MCF 10A (cell line): Measurements from ENCODE around the gene CACNG4. TPM values are rescaled to one million over a fixed set of nuclear protein-coding genes. Genes with fewer than 3 reads are reported as not detected.

Source experiments
- BruUV-seq: library from RNA; stranded (reverse); fragments of 400-500 nt; replicated peaks from 2 replicates; lab custom pipeline; 2021; lab: Mats Ljungman, UMichigan
- CTCF ChIA-PET: fragments of 300-600 bp; sonication (Branson Sonifier 250); formaldehyde crosslinking; extraction: SDS; loops from one replicate; lab custom pipeline; 2021; ENCODE audit warnings: antibody characterized with exemption, inconsistent platforms; lab: Yijun Ruan, JAX
- POLR2A ChIA-PET: fragments of 300-600, 350-650 bp; sonication (Branson Sonifier 250); formaldehyde crosslinking; extraction: SDS; loops from one replicate; lab custom pipeline; 2020; ENCODE audit warnings: antibody characterized with exemption, inconsistent platforms; lab: Yijun Ruan, JAX
- DNase-seq: peaks from one replicate; pipeline ENCODE4 v3.0.0-alpha.2; 2018; ENCODE audit not compliant: unreplicated experiment
- H3K27ac Mint-ChIP-seq: one replicate; pipeline ENCODE4 v1.8.0; 2022; ENCODE audit warnings: mild to moderate bottlenecking, low read depth, mixed read lengths; ENCODE audit not compliant: unreplicated experiment
- H3K27me3 Mint-ChIP-seq: one replicate; pipeline ENCODE4 v1.8.0; 2022; ENCODE audit warnings: mixed read lengths; ENCODE audit not compliant: insufficient read depth, unreplicated experiment
- H3K36me3 Mint-ChIP-seq: one replicate; pipeline ENCODE4 v1.8.0; 2022; ENCODE audit warnings: mild to moderate bottlenecking, moderate library complexity, mixed read lengths; ENCODE audit not compliant: insufficient read depth, unreplicated experiment
- H3K4me1 Mint-ChIP-seq: one replicate; pipeline ENCODE4 v1.8.0; 2022; ENCODE audit warnings: mixed read lengths; ENCODE audit not compliant: insufficient read depth, unreplicated experiment
- H3K4me3 Mint-ChIP-seq: one replicate; pipeline ENCODE4 v1.8.0; 2022; ENCODE audit warnings: mild to moderate bottlenecking, moderate library complexity, mixed read lengths; ENCODE audit not compliant: unreplicated experiment
- H3K9me3 Mint-ChIP-seq: one replicate; pipeline ENCODE4 v1.8.0; 2022; ENCODE audit warnings: mixed read lengths; ENCODE audit not compliant: unreplicated experiment
- CTCF ChIP-seq: fragments of 200-600 bp; IDR thresholded peaks from one replicate; pipeline ENCODE4 v1.8.0; 2022; ENCODE audit warnings: antibody characterized with exemption, mild to moderate bottlenecking; ENCODE audit not compliant: unreplicated experiment
- intact Hi-C: fragments of 100-400 bp; cut with micrococcal nuclease; formaldehyde crosslinking; loops from 2 replicates; pipeline ENCODE4 v1.14.1; 2022
- total RNA-seq: library from RNA; stranded (reverse); gene quantifications from 2 replicates; pipeline ENCODE4 v1.2.3, GENCODE V29; 2022

CACNG4 gene
- total RNA-seq, 1 experiment from 2014 or later, result not detected

GRCh38 chr17:66954632-66955031 lies 9.9 kb upstream of the CACNG4 start:
- Mint-ChIP-seq H3K4me1 (peaks cover 24% of the 10 kb centered on the region), H3K9me3 (no peaks in the 10 kb centered on the region), H3K36me3 (no peaks in the 10 kb centered on the region), H3K27me3 (no peaks in the 10 kb centered on the region), H3K4me3 (no peak overlapping the region), H3K27ac (no peak overlapping the region)
- no TSS peak for BruUV-seq
- DNase-seq, result no peak
- POLR2A ChIA-PET, result interaction anchor here (0.6 kb wide), 1 partner anchor 9 kb away, joined by 4 read pairs; no protein-coding TSS in a partner anchor
- CTCF ChIA-PET, result interaction anchor here (0.7 kb wide), 1 partner anchor 184 kb away, joined by 3 read pairs; no protein-coding TSS in a partner anchor
- no peak for TF ChIP-seq CTCF
- intact Hi-C loops, result no loop called here

DNA sequence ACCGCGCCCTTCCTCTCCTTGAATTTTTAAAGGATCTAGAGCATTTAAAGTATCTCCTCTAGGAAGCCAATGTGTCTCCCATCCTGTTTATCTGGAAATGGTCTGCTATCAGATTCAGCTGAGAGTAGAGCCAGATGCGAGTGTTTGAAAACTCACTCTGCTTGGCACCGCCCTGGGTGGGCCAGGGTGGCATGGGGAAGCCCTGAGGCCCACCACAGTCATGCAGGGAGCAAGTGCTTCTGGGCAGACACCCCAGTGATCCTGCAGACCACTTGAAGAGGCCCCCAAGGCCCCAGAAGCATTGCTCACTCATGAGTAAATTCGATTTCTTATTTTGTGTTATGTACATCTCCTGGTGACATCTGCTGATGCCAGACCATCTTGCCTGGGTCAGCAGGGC lies 8.7 kb upstream of the CACNG4 start:
- TF ChIP-seq CTCF, result no peak
- Mint-ChIP-seq H3K27me3 (no peaks in the 10 kb centered on the region), H3K4me1 (peaks cover 15% of the 10 kb centered on the region), H3K4me3 (no peak overlapping the region), H3K27ac (no peak overlapping the region), H3K9me3 (no peaks in the 10 kb centered on the region), H3K36me3 (no peaks in the 10 kb centered on the region)
- no TSS peak for BruUV-seq
- CTCF ChIA-PET, result interaction anchor here (0.6 kb wide), 1 partner anchor 238 kb away, joined by 5 read pairs; no protein-coding TSS in a partner anchor
- intact Hi-C loops, result no loop called here
- POLR2A ChIA-PET, result no interaction called here
- no peak for DNase-seq

GRCh38 chr17:66956941-66957340 lies 7.6 kb upstream of the CACNG4 start:
- no TSS peak for BruUV-seq
- Mint-ChIP-seq H3K27me3 (peaks cover 2% of the 10 kb centered on the region), H3K4me3 (no peak overlapping the region), H3K36me3 (no peaks in the 10 kb centered on the region), H3K9me3 (no peaks in the 10 kb centered on the region), H3K27ac (no peak overlapping the region), H3K4me1 (peaks cover 6% of the 10 kb centered on the region)
- TF ChIP-seq CTCF, result no peak
- intact Hi-C loops, result no loop called here
- CTCF ChIA-PET, result interaction anchor here (0.6 to 0.7 kb wide), 3 partner anchors 14 to 757 kb away, joined by 3 read pairs; no protein-coding TSS in a partner anchor
- POLR2A ChIA-PET, result no interaction called here
- DNase-seq, result no peak

DNA sequence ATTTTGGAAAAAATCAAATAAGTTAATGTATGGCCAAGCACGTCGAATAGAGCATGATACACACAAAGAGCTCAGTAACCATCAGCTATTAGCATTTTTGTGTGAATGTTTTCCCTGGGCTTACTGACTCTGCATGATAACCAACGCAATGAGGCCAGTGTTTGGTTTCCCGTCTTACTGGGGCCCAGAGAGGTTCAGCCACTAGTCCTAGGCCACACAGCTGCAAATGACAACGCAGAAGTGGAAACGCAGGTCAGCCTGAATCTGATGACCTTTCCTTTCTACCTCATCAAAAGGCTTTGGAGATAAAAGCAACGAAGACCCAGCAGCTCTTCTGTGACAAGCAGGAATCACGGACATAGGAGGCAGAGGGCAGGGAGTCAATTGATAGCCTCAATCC lies 7.2 kb upstream of the CACNG4 start:
- DNase-seq, result no peak
- H3K27me3 Mint-ChIP-seq, result peaks cover 6% of the 10 kb centered on the region
- CTCF ChIA-PET, result interaction anchor here (0.6 to 0.7 kb wide), 3 partner anchors 14 to 757 kb away, joined by 3 read pairs; no protein-coding TSS in a partner anchor
- no peak overlapping the region for H3K4me3 Mint-ChIP-seq
- no peaks in the 10 kb centered on the region for H3K9me3 Mint-ChIP-seq
- intact Hi-C loops, result no loop called here
- H3K36me3 Mint-ChIP-seq, result no peaks in the 10 kb centered on the region
- H3K4me1 Mint-ChIP-seq, result peaks cover 2% of the 10 kb centered on the region
- BruUV-seq, result no TSS peak
- POLR2A ChIA-PET, result no interaction called here
- no peak for TF ChIP-seq CTCF
- H3K27ac Mint-ChIP-seq, result no peak overlapping the region
